Upper lobe of left lung (tissue), 4 donors: ENCODE results near the gene HEATR9.

ENCODE experiments used
- CTCF ChIP-seq, 6 experiments: fragments of 450-650 bp in 4 of 6; fragments of 200-600 bp in 2 of 6; sonication (generic) in 2 of 6; IDR thresholded peaks; one replicate each; pipeline ENCODE4 v1.5.1; 2016 to 2019; ENCODE audit warnings: antibody characterized with exemption in 6 of 6
- POLR2A ChIP-seq, 4 donors: fragments of 450-650 bp; IDR thresholded peaks; one replicate each; pipeline ENCODE4 v1.5.1; 2016 to 2017; ENCODE audit warnings: antibody characterized with exemption in 4 of 4, mild to moderate bottlenecking in 2 of 4

- no peak for TF ChIP-seq POLR2A (IDR thresholded peaks at IDR 0.05)
- TF ChIP-seq CTCF (IDR thresholded peaks at IDR 0.05) = no peak
Measured at GRCh38 chr17:35825206-35825605, 43.5 kb downstream of the HEATR9 start.
